Right kidney (tissue), 9 donors: ENCODE data around the gene TSPAN12.
A peak's percentile ranks its signal among the peaks of the same experiment; 100 is the strongest.
"Not testable (repeated sequence)": the region's sequence is repeated elsewhere in the genome, so short reads cannot be mapped to it uniquely, and the experiment has no call there.

Experiments used
- DNase-seq: peaks from one replicate; pipeline ENCODE4 v3.0.0-alpha.2; 2016
- long read RNA-seq, 8 donors: transcript quantifications; one replicate each; lab custom pipeline, GENCODE V29; 2026

Gene TSPAN12
- long read RNA-seq, donor 1, transcript TSPAN12-201 (8 exons, 2,798 nt): major isoform, 30 of 67 reads
- long read RNA-seq, donor 1, partial matches to known transcripts: 20 of 67 reads
- long read RNA-seq, donor 1, other reads (novel, unspliced or antisense): 13 of 67 reads
- long read RNA-seq, donor 2, transcript TSPAN12-201 (8 exons, 2,798 nt): major isoform, 26 of 37 reads
- long read RNA-seq, donor 2, partial matches to known transcripts: 7 of 37 reads
- long read RNA-seq, donor 2, other reads (novel, unspliced or antisense): 0 of 37 reads
- long read RNA-seq, donor 3, transcript TSPAN12-201 (8 exons, 2,798 nt): major isoform, 10 of 35 reads
- long read RNA-seq, donor 3, partial matches to known transcripts: 0 of 35 reads
- long read RNA-seq, donor 3, other reads (novel, unspliced or antisense): 22 of 35 reads
- long read RNA-seq, donor 4, transcript TSPAN12-201 (8 exons, 2,798 nt): major isoform, 28 of 121 reads
- long read RNA-seq, donor 4, partial matches to known transcripts: 53 of 121 reads
- long read RNA-seq, donor 4, other reads (novel, unspliced or antisense): 37 of 121 reads
- long read RNA-seq, donor 5, transcript TSPAN12-201 (8 exons, 2,798 nt): major isoform, 46 of 94 reads
- long read RNA-seq, donor 5, partial matches to known transcripts: 40 of 94 reads
- long read RNA-seq, donor 5, other reads (novel, unspliced or antisense): 5 of 94 reads
- long read RNA-seq, donor 6, transcript TSPAN12-201 (8 exons, 2,798 nt): major isoform, 34 of 54 reads
- long read RNA-seq, donor 6, partial matches to known transcripts: 0 of 54 reads
- long read RNA-seq, donor 6, other reads (novel, unspliced or antisense): 19 of 54 reads
- long read RNA-seq, donor 7, transcript TSPAN12-201 (8 exons, 2,798 nt): major isoform, 49 of 104 reads
- long read RNA-seq, donor 7, partial matches to known transcripts: 29 of 104 reads
- long read RNA-seq, donor 7, other reads (novel, unspliced or antisense): 24 of 104 reads
- long read RNA-seq, donor 8, transcript TSPAN12-202 (9 exons, 1,495 nt): minor isoform, 7 of 69 reads
- long read RNA-seq, donor 8, transcript TSPAN12-201 (8 exons, 2,798 nt): major isoform, 30 of 69 reads
- long read RNA-seq, donor 8, partial matches to known transcripts: 5 of 69 reads
- long read RNA-seq, donor 8, other reads (novel, unspliced or antisense): 27 of 69 reads

GRCh38 chr7:120857588-120858573 is at the start of gene TSPAN12:
Gene TSPAN12 (minus strand): TSS chr7:120858144. CDS start chr7:120856763, 1,381 bp downstream.
- DNase-seq: peak; percentile 97

GRCh38 chr7:120898715-120899499 is 41.0 kb upstream of the TSPAN12 start:
- DNase-seq: no peak

GRCh38 chr7:120895253-120895652 is 37.3 kb upstream of the TSPAN12 start:
- DNase-seq: not testable (repeated sequence)

GRCh38 chr7:120885602-120886001 is 27.7 kb upstream of the TSPAN12 start:
- not testable (repeated sequence) for DNase-seq

- no peak for DNase-seq
Measured at GRCh38 chr7:120877701-120878100, 19.8 kb upstream of the TSPAN12 start.

- DNase-seq: no peak
Measured at GRCh38 chr7:120876922-120877321, 19.0 kb upstream of the TSPAN12 start.

- no peak for DNase-seq
Measured at GRCh38 chr7:120874722-120875121, 16.8 kb upstream of the TSPAN12 start.

GRCh38 chr7:120874016-120874415 is 16.1 kb upstream of the TSPAN12 start:
- DNase-seq: no peak

GRCh38 chr7:120873401-120873800 is 15.5 kb upstream of the TSPAN12 start:
- DNase-seq: no peak

- no peak for DNase-seq
Measured at GRCh38 chr7:120869700-120870099, 11.8 kb upstream of the TSPAN12 start.

GRCh38 chr7:120867932-120868331 is 10.0 kb upstream of the TSPAN12 start:
- no peak for DNase-seq

- no peak for DNase-seq
Measured at GRCh38 chr7:120865191-120865981, 7.4 kb upstream of the TSPAN12 start.

- no peak for DNase-seq
Measured at GRCh38 chr7:120864141-120864900, 6.4 kb upstream of the TSPAN12 start.

- no peak for DNase-seq
Measured at GRCh38 chr7:120862987-120863590, 5.1 kb upstream of the TSPAN12 start.

GRCh38 chr7:120860156-120860555 is 2.2 kb upstream of the TSPAN12 start:
- DNase-seq: no peak

- DNase-seq: no peak
Measured at GRCh38 chr7:120859459-120859858, 1.5 kb upstream of the TSPAN12 start.

- DNase-seq: peak; percentile 77
Measured at GRCh38 chr7:120856621-120857352, 1.2 kb downstream of the TSPAN12 start.

- no peak for DNase-seq
Measured at GRCh38 chr7:120856198-120856597, 1.7 kb downstream of the TSPAN12 start.
